NCI-H2196 (cell line): Measurements from ENCODE around the gene ANXA6.

Source experiments
- DNase-seq: peaks from one replicate; lab custom pipeline; 2025; ENCODE audit not compliant: unreplicated experiment; lab: John Stamatoyannopoulos, UW

The ANXA6 gene

DNA sequence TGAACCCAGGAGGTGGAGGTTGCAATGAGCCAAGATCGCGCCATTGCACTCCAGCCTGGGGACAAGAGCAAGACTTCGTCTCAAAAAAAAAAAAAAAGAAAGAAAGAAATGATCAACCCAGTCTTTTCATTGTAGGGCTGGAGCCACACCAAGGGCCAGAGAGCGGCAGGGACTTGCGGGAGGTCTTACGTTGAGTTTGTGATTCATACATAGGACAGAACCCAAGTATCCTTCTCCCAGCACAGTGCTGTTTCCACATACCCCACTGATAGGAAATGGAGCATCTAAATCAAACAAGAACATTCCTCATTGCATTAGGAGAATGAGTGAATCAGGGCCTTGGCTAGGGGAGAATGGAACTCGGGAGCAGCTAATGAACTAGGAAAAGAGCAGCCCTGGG, 73.2 kb downstream of the ANXA6 start:
- DNase-seq = no peak

DNA sequence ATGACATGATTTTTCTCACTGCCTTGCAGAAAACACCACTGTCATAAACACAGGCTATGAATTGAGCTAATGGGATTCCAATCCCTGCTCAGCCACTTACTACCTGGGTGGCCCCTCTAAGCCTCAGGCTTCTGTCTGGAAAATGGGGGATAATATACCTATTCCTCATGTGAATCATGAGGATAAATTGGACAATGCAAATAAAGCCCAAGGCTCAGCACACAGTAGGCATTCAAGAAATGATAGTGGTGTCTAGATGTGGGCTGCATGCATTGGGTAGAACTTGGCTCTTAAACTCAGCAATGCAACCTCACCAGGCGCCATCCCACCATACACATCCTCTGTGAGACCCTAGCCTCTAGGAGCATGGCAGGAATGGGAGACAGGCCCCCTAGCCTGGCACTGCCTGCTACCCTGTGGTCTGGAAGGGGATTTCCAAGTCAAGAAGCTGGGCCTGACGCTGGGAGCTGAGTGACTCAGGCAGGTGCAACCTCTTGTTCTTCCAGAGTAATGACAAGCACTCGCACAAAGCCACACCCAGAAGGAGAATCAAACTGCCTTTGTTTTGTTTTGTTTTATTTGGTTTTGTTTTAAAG, 74.4 kb downstream of the ANXA6 start:
- no peak for DNase-seq

DNA sequence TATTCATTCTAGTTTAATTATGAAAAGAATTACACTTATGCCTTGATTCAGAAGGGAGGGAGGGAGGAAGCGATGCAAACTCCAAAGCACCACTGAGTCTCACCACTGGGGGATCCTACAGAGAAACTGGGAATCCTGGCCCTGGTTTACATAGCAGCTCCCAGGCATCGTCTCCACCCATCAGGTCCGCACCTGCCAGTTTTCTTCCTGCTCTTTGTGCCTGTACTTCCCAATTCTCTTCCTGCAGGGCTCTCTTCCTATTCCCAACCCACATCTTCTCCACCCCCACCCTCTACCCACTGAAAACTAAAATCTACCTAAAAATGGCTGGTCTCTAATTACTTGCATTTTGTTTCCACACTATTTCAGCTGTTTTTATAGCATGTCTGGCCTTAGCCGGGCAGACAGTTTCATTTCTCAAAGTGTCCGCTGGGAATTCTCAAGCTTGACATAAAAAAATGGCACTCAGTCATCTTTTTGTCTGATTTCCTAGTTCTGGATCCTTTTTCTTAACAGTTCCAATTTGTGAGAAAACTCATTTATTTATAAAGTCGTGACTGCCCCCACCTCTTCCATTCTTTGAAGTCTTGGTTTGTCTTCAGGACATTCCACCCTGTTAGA, 75.2 kb downstream of the ANXA6 start:
- no peak for DNase-seq

DNA sequence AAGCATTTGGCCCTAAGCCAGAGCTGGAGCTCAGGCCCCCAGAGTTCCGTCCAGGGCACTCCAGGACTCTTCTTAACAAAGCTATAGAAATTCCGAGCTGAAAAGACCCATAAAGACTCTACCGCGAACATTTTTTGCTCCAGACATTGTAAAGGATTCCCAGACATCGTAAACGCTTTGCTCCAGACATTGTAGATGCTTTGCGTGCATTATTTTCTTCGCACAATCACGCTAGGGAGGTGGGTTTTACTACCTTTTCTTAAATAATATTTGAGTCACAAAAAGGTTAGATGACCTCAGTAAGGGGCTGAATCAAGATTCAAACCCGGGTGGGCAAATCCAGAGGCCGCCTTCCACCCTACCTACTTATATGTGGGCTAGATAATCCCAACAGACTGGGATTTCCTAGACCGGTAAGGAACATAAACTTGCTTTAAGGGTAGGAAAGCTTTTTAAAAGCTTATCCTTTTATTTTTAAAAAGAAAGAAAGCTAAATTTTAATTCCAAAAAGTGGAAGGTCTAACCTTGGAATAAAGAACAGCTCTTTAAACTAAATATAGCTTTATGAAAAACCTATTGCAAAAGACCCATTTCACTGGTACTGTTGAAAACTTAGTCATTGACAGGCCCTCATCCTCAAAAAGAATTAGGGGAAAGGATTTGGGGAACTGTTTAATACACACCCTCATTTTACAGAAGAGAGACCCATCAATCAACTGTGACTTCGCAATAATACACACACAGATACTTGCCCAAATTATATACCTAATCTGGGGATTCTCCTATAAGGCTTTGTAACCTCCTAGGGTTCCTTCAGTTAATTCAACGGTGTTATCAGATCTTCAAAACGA, 75.9 kb downstream of the ANXA6 start:
- DNase-seq = no peak

DNA sequence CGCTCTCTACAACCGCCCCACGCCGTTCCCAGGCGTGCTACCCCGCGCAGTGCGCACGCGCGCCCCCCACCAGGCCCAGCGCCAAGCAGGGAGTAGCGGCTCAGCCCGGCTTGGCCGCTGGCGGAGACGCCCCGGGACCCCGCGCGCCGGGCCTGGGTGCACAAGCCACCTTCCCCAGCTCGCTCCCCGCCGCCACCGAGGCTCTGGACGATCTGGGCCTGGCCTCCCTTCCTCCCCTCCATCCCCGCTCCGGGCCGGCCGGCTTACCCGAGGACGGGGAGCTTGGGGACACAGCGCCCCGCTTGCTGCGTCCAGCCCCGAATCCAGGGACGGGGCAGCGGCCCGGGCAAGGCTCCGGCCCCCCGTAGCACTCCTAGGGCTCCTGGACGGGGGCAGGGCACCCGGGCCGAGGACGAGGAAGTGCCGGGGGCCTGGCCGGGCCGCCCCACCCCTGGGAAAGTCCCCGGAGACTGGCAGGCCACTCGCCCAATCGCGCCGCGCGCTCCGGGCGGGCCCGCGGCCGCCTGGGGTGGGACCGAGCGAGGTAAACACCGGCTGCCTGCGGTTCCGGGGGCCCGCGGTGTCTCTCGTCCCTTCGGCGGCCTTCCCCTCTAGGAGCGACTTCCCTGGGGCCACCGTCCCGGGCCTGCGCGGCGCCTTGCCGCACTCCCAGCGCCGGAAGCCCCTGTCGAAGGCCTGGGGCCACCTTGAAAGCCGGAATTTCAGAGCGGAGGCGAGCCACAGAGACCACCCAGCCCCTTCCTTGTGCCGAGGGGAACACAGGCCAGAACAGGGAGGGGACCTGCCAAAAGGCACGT, 76.8 kb downstream of the ANXA6 start, which contains the start of gene TNIP1:
TNIP1 (minus strand) TSS at position 422 of the 818 bp plus-strand sequence. CDS start 15,939 bp downstream, outside the sequence.
- DNase-seq = peak; percentile 75

DNA sequence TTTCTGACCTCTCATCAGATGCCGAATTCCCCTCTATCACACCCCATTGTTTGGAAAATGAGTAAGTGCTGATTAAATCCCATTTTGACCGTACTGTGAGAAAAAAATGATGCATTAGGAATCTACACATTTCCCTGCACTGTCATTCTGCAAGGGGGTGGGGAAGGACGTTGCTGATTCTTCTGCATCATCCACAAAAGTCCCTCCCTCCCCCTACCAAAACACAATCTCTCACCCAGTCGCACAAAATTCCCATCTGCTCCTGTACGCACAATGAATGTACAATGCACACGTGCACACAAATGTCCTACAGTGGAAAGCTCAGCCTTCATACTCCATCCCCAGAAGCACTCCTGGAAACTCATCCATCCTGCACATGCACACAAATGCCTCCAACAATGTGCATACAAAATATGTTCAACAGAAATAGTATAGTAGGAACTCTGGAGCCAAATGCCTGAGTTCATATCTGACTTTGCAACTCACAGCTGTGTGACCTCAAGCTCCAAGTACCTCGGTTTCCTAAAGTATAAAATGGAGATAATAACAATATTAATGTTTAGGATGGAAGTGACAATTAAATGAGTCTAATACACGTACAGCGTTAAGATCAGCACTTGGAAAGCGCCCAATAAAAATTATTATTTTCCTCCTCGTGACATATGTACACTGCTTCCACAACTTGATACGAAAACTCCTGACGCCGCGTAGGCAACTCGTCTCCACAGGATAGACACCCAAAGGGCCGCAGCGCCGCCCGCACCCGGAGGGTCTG, 77.6 kb downstream of the ANXA6 start:
- no peak for DNase-seq

DNA sequence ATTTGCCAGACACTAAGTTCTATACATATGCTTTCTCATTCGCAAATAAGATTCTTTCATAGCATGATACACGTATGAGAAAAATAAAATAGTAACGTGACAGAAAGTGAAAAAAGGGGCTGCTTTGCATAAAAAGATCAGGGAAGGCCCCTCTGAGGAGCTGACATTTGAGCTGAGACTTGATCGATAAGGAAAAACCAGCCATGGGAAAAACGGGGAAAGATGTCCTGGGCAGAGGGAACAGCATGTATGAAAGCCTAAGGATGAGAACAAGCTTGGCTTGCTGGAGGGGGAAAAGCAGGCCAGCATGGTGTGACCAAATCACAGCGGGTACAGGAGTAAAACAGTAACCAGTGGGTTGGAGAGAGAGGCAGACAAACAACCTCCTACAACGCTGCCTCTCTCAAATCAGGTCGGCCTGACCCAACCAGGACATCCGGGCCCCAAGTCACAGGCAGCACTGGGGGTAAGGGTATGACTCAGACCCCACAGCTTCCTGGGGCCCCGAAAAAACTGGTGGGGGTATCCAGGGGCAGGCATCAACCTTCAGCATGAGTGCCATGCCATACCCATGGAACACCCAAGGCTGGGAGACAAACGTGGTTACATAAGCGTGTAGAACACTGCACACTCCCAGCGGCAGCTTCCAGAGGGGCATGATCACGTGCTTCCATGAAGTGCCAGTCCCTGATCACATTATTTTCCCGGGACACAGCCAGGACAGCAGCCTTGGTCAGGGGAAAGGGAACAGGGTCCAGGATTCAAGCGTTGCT, 78.9 kb downstream of the ANXA6 start:
- no peak for DNase-seq

GRCh38 chr5:151077967-151078366, 79.6 kb downstream of the ANXA6 start:
- DNase-seq = no peak

DNA sequence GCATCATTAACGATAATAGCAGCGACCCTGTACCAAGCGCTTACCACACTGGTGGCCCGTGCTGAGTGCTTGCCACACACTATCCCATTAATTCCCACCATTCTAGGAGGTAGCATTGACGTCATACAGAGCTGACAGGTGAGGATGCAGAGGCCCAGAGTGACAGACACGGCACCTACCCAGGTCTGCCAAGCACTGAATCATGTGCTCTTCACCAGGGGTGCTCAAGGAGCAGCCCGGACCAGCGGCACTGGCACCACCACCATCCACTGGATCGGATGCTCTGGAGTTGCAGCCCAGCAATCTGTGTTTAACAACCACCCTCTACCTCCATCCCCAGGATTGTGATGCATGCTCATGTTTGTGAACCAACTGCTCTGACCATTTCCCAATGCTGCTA, 80.2 kb downstream of the ANXA6 start:
- DNase-seq = no peak

GRCh38 chr5:151076616-151077015, 81.0 kb downstream of the ANXA6 start:
- no peak for DNase-seq

GRCh38 chr5:151075698-151076331, 81.8 kb downstream of the ANXA6 start:
- no peak for DNase-seq

DNA sequence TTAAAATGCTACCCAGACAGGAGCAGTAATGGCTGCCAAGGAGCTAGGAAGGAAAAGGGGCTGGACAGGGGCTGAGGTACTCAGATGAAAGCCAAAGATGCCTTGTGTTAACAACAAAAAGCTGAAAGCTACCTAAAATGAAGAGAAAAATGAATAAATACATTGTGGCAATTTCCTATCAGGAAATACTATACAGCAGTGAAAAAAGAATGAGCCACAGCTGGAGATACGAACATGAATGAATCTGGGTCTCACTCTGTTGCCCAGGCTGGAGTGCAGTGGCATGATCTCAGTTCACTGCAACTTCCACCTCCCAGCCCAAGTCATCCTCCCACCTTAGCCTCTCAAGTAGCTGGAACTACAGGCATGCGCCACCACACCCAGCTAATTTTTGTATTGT, 83.0 kb downstream of the ANXA6 start:
- DNase-seq = no peak

DNA sequence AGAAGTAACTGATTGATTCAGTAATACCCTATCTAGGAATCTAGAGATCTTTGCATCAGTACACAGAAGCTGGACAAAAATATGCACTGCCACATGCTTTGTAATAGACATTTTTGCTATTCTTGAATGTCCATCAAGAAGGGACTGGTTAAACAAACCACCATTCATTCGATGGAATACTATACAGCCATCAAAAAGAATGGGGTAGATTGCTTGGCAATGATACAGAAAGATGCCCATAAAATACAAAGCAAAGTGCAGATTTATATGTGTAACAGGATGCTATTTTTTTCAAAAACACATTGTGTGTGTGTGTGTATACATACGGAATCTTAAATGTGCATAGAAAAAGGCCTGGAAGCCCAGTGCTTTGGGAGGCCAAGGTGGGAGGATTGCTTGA, 84.3 kb downstream of the ANXA6 start:
- no peak for DNase-seq

GRCh38 chr5:151072630-151073025, 85.0 kb downstream of the ANXA6 start:
- DNase-seq = no peak

DNA sequence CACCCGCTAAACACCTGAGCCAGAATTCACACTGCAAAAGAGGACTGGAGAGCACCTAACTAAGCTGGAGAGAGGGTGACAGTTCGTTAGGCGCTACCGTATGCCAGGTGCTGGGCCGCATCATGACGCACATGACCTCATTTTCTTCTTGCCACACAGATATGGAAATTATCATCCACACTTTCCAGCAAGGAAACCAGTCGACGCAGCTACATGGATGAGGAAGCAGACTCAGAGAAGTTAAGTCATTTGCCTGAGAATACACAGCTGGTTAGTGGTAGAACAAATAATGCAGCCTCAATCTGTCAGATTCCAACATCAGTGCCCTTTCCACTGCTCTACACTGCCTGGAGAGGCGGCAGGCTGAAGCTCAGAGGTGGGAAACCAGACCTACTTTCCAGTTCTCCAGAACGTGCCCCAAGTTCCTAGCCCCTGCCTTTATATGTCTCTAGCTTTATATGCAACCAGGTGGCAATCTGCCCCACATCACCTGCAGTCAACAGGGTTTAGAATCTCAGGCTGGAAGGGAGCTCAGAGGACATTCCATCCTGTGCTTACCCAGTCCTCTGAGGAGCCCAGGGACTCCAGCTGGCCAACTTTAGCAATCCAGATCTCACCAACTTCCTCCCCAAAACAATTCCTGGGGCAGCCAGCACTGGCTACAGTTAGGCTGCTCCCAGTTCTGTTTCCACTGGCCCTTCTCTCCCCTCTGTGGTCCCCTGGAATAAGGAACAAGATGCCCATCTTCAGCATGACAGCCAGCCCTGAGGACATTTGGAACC, 85.5 kb downstream of the ANXA6 start:
- no peak for DNase-seq

DNA sequence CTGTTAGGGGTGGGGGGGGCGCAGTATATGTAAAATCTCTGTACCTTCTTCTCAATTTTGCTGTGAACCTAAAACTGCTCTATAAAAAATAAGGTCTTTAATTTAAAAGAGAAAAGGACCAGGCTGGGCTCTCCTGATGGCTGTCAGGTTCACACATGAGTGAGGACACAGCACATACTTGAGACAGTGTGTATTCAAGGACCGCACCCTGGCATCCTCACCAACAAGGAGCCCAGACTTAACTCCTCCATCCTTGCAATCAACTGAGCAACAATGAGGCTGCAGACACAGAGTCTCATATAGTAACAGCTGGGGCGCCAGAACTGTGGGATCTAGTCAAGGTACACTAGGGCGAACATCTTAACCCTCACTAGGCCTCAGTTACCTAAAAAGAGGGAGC, 86.6 kb downstream of the ANXA6 start:
- no peak for DNase-seq

DNA sequence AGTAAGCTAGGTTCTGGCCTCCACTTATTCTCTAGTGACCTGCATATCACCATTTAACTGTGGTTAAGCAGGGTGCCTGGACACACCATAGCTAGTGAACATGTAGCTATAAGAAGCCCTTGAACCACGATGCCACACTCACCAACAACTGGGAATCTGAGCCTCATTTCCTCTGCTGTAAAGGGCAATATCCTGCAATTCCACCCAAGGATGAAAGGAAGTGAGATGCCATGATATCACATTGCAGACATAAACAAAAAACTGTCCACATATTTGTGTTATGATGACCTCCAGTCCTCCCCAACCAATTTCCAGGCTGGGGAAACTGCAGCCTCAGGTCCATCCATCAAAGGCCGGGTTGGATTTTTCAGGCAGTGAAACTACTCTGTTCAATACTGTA, 87.1 kb downstream of the ANXA6 start:
- no peak for DNase-seq

DNA sequence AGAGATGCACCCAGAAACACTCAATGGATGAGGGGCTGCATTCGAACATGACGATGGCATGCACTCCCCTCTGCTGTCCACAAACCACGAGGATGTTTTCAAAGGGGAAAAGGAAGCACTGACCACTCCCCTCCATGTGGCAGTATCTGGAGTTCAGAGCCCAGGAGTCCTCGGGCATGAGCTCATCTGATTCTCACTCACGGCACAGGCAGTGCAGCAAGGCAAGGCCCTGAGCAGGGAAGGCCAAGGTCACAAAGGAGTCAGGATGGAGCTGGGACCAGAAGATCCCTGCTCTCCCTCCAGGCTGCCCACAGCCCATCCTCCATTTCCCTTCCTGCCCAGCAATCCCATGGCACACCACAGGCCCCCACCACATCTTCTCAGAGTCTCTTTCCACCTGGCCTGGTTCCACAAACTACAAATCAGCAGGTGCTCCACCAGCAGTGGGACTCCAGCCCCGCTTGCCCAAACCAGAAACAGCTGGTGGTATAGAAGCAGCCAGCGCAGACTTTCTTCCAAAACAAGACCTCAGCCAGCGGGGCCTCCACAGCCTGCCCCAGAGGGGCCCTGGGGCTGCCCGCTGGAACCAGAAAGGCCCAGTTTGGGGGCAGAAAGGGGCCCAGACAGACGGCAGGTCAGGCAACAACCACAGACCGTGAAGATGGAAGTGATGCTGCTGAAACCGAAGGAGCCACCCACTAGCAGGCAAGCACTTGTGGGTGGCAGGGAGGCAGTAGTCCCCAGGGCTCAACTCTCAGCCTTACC, 89.0 kb downstream of the ANXA6 start:
- DNase-seq = no peak
